GM18508 (cell line): ENCODE measurements around the gene STIMATE.

Experiments
- ATAC-seq: cut with Tn5 transposase; IDR thresholded peaks from one replicate; pipeline ENCODE4 v1.9.1; 2021; ENCODE audit warnings: moderate number of reproducible peaks; ENCODE audit not compliant: insufficient read depth, unreplicated experiment

The STIMATE gene

DNA sequence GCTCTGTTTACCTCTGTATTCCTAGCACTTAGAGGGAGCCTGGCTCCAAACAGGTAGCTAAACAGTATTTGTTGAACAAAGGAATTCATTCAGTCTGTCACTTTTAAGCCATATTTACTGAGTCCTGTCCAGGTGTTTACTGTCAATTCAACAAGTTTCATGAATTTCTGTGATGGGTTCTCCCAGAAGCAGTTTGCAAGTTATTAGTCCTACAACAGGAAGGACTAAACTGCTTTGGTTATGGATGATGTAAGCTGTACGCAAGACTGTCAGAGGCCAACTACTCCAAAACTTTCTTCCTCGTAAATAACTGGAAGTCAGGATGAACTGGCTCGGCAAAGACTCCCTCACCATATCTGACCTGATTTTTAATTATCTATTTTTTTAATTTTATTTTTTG is 25.1 kb downstream of the STIMATE start:
- no peak for ATAC-seq

DNA sequence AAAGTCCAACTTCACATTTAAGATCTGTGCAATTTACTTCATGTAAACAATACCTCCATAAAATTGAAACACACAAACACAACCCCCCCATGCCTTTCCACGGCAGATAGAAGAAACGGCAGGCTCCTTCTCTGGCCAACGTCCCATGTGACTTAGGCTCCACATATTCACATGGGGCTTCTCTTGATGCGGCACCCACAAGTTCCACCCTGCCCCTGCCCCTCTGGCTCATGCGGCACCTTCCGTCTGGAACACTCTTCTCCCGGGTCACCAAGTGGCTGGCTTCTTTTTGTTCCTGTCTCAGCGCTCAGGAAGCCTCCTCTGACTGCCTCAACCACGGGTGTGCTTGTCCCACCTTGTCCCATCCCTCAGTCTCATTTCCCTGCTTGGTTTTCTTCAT is 25.6 kb downstream of the STIMATE start:
- ATAC-seq, result no peak

GRCh38 chr3:52870471-52870870 is 26.9 kb downstream of the STIMATE start:
- ATAC-seq, result no peak

DNA sequence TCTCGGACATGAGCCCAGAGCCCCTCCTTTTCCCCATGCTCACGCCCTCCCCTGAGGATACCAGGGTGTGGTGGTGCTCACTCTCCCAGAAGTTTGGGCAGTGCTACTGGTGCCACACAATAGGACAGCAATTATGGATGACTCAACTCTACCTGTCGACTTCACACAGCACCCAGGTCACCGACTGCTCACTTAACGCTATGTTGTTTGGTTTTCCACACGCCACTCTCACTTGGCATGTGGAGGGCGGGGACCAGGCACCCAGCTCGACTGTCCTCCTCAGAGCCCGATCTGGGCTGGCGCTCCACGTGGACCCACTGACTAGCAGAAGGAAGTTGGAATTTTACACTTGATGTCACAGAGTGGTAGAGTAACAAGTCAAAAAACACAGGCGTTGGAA is 30.9 kb downstream of the STIMATE start:
- no peak for ATAC-seq

- ATAC-seq, result no peak
These were observed 31.4 kb downstream of the STIMATE start for GRCh38 chr3:52865994-52866393.

GRCh38 chr3:52860424-52860768 is 37.0 kb downstream of the STIMATE start:
- ATAC-seq, result no peak

- ATAC-seq, result no peak
These were observed 37.5 kb downstream of the STIMATE start for GRCh38 chr3:52859686-52860423.

DNA sequence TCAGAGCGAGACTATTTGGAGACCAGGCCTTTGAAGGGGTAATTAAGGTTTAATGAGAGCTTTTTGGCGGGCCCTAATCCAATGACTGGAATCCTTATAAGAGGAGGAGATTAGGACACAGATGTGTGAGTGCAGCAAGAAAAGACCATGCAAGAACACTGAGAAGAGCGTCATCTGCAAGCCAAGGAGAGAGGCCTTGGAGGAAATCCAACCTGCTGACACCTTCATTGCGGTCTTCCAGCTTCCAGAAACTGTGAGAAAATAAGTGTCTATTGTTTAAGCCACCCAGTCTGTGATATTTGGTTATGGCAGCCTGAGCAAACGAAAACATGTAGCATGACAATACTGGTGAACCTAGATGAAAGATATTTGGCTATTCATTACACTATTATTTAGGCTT is 39.5 kb downstream of the STIMATE start:
- no peak for ATAC-seq

- ATAC-seq, result no peak
These were observed 40.2 kb downstream of the STIMATE start for GRCh38 chr3:52857133-52857532.

GRCh38 chr3:52856666-52857065 is 40.7 kb downstream of the STIMATE start:
- ATAC-seq, result no peak

DNA sequence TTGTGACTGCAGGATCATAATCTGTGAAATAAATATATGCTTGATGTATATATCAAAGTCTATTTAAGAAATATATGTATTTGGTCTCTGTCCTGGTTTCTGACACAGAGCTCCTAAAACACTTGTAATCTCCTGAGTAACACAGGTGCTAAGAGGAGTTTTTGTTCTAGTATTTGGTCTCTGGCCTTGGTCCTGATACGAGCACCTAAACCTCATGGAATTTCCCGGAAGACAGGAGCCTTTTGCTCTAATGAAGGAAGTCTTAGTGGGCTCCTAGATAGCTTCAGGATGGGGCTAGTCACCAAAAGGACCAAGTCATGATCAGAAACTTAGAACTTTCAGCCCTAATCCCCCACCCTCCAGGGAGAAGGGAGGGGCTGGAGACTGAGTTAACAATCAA is 43.3 kb downstream of the STIMATE start:
- no peak for ATAC-seq

DNA sequence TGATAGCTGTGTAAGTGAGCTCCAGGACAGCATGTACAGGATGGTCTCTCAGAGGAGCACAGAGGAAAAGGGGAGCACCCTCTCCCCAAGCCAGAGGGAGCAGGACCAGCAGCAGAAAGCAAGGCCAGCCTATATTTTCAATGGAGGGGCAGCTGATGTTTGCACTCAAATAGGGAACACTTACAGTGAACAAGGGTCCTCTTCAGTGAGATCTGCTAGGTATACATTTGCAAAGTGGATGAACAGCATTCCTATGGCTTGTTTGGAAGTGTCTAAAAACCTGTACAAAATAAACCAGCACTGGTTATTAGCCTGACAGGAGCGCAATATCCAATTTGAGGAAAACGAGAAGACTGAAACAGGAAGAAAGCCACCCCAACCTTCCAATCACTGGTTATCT is 44.9 kb downstream of the STIMATE start:
- ATAC-seq, result no peak

DNA sequence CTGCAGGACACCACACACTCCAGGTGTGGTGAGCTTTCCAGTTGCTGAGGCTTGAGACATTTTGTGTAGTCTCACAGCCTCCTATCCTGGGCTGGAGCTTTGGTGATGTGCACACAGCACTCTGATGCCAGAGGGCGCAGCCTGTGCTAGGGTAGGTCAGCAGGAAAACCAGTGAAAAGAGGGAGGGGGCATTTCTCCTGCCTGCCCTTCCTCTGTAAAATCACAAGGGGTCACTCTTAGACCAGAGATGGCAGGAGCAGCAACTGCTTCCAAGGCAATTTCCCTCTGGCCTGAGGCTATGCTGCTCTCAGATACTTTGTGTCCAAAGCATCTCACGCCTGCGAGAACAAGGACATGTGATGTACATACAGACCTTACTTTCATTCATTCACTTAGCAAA is 46.0 kb downstream of the STIMATE start:
- no peak for ATAC-seq

DNA sequence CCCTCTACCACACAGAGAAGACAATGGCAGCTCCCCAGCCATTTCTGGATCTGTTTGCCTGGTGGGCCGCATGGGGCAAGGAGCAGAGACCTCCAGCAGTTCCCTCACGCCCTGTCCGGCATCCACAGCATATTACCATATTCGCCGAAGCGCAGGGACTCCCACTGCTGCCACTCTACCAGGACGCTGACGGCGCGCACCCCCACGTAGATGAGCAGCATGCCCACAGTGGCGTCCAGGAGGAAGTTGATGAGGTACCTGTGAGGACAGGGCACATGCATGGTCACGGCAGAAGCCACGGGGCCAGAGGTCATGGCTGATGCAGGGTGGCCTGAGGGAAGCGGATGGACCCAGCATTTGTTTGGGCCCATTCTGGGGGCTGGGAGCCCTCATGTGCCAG is 47.7 kb downstream of the STIMATE start:
- no peak for ATAC-seq

- no peak for ATAC-seq
These were observed 48.7 kb downstream of the STIMATE start for GRCh38 chr3:52848617-52849016.

- ATAC-seq, result no peak
These were observed 49.6 kb downstream of the STIMATE start for GRCh38 chr3:52847726-52848125.

DNA sequence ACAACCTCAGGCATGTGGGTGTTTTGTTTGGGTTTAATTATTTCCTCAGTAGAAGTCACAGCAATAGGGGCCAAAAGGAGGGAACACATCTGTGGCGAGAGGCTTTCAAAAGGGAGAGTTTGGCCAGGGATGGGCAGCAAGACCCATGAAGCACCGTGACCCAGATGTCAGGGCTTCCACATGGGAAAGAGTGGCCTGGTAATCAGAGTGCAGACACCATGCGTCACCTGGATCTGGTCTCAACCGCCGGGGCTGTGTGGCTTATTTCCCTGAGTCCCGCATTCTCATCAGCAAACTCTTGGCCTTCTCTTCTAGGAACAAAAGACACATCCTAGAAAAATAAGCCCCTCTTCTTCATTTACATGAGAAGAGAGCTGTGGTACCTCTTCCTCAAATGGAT is 50.1 kb downstream of the STIMATE start:
- ATAC-seq, result no peak

DNA sequence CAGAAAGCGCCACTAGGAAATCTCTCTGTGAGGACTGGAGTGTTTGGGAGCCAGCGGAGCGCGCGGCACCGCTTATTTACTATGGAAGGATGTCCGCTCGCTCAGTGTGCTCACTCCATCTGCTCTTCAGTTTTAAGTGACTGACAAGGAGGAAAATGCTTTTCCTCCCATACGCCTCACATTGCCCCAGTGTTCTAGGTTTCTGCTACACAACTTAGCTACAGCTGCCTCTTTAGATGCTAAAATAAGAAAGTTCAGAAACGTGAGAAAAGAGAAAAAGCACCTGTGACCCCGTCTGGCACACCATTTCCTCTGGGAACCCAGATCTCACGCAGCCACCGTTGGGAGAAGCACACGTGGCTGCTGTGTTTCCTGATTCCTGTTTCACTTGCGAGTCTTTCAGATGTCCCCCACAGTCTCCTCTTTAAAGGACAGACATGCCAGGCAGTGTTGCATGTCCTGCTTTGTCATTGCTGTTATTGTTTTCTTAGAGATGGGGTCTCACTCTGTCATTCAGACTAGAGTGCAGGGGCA is 50.8 kb downstream of the STIMATE start:
- ATAC-seq, result no peak

DNA sequence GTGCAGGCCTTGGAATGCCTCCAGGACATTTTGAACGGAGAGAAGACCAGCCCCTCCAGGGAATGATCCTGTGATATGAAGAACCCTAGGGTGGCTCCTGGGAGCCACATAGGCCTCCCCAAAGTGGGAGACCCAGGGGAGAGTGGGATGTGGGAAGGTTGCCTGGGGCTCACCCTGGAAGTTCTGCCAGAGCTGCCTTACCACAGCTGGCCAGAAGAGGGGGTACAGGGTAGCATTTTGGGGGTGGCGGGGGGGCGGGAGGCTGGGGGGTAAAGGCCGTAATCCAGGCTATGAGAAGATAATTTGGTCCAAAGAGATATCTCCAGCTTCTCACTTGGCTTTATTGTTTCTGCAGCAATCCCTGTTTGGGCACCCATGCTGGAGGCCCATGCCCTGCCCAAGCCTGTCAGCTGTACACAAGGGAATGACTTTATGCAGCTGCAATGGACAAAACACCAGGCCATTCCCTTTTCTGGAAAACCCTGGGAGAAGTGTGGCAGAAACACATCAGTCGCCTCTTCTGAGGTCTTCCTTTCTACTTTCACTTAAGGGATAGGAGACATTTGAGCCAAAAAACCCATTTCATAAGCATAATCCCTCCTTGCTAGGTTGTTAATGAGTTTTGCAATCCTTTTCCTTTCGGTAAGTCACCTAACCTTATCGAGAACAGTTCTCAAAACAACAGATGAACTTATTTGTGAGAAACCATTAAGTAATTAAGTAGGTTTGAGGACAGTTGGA is 51.5 kb downstream of the STIMATE start:
- no peak for ATAC-seq

DNA sequence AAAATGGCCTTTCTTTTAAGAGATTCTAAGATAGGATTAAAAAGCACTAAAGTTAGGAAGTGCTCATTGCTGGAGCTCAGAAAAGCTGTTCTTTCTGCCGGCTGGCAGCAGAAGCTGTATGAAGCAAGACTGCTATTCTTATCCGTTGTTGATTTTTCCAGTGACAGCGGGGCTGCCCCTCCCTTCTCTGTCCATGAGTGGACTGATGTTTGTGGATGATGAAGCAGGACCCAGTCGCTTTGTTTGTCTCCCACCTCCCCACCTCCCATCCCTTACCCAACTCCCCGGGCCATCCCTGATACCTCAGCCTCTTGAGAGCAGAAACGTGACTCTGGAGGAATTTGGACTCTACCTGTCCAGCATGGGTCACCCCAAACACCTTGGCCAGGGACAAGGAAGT is 52.2 kb downstream of the STIMATE start:
- ATAC-seq, result no peak

DNA sequence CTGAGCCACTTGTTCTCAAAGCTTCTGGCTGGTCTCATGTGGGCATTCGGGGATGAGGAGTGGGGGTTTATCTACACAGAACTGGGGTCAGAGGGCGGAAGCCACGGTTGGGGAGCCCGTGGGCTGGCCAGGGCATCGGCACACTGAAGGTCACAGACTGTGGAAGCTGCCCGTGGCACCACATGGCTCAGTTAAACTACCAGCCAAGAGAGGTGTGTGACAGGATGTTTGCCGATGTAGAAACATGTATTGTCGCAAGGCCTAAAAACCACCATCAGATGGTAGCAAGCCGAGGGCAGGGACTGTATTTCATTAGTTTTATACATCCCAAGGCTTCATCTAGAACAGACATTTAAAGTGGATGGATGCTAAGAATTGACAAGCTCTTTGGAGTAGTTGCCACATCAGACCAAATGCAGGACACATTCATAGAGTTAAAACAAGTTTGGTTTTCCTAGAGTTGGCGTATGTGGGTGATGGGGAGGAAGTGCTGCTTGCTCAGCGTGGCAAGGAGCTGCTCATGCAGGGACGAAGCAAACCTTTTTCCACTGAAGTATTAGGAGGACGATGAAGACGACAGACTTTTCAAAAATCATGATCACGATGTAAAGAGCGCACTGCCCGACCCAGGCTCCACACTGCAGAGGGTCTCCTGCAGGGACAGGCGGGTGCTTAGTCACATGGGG is 52.9 kb downstream of the STIMATE start:
- ATAC-seq, result no peak
